Stimulated activated CD4-positive, alpha-beta T cell treated with anti-CD3 and anti-CD28 coated beads, Interleukin-12 subunit alpha, Interleukin-12 subunit beta, amount 100 ng/mL, for 24 hours (primary cell): ENCODE measurements around the gene INHBE.
"Not testable (repeated sequence)": the region's sequence is repeated elsewhere in the genome, so short reads cannot be mapped to it uniquely, and the experiment has no call there.

Experiments
- DNase-seq, 2 experiments: peaks; one replicate each; pipeline ENCODE4 v3.0.0-alpha.2; 2020; ENCODE audit warnings: low read depth in 2 of 2

Gene INHBE

DNA sequence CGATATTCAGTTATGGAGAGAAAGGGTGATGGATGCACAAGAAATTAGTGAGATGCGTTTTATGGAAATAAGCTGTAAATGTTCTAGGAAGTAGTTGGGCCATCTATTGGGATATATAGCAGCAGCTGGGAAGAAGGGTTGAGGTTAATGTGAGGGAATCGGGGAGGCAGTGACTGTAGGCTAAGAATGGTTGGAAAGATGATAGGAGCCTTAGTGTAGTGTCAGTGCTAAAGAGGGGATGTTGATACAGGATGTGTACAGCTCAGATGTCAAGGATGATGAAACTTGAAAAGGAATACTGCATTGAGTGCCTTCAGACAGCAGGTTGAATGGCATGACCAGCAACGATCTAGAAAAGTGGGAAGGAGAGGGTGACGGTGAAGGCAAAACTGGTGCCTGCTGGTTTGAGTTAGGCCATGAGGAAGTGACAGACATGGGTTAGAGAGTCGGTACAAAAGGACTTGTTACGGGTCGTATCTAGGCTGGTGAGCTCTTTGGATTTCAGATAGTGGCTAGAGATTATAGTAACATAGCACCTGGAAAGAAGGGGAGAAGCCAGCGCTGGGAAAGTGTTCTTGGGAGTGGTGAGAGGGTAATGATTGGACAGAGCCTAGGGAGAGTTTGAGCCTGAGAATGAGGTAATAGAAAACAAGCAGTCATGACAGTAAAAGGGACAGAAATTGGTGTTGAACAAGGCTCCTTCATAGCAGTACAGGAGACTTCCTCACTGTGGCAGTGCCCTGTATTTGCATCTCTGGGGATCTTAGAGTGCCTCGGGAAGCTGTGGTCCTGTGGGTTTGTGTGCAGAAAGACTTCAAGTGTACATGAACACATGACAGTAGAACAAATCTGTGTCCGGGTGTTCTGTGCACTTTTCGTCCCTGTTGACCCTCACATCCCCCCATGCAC, 42.4 kb downstream of the INHBE start:
- no peak for DNase-seq

- no peak for DNase-seq
Measured at GRCh38 chr12:57498132-57498502, 43.0 kb downstream of the INHBE start.

DNA sequence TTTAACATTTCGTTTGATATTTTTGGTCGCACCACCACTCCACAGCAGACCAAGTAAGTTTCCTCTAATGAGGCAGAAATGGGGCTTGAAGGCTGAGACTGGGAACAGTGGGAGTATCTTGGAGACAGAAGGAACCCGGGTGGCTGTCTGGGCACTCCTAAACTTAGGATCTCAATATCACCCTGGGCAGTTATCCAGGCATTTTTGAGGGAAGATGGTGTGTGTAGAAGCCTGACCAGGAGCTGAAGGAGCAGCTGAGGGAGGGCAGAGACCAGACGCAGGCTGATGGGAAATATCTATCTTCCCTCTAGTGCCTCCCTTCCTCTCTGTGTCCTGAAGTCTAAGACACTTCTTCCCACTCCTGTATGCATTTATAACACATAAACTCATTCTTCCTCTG, 43.5 kb downstream of the INHBE start:
- no peak for DNase-seq

DNA sequence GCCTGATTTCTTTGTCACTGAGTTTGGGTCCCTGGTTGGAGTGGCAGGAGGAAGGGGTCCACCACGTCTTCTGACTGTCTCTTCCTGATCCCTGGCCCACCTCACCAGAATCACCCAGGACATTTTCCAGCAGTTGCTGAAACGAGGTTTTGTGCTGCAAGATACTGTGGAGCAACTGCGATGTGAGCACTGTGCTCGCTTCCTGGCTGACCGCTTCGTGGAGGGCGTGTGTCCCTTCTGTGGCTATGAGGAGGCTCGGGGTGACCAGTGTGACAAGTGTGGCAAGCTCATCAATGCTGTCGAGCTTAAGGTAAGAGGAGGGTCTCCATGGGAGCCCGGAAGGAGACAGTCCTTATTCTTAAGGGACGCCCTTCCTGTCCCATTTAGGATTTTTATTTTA, 45.1 kb downstream of the INHBE start:
- no peak for DNase-seq

DNA sequence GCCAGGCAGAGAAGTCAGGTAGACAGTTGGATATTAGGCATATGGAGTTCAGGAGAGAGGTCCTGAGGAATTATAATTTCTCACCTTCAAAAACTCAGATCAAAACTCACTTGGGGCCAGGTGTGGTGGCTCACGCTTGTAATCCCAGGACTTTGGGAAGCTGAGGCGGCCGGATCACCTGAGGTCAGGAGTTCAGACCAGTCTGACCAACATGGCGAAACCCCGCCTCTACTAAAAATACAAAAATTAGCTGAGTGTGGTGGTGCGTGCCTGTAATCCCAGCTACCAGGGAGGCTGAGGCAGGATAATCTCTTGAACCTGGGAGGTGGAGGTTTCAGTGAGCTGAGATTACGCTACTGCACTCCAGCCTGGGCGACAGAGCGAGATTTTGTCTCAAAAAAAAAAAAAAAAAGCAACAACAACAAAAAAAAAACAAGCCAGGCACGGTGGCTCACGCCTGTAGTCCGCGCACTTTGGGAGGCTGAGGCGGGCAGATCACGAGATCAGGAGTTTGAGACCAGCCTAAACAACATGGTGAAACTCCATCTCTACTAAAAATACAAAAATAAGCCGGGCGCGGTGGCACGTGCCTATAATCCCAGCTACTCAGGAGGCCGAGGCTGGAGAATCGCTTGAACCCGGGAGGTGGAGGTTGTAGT, 47.3 kb downstream of the INHBE start:
- not testable (repeated sequence) for DNase-seq

DNA sequence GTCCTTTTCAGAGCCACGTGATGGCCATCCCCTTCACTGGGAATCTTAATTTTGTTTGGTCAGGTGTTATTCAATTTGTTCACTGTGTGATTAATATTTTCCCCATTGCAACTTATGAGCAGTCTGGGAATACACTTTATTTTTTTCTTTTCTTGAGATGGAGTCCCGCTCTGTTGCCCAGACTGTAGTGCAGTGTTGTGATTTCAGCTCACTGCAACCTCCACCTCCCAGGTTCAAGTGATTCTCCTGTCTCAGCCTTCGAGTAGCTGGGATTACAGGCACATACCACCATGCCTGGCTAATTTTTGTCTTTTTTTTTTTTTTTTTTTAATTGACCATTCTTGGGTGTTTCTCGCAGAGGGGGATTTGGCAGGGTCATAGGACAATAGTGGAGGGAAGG, 51.4 kb downstream of the INHBE start:
- DNase-seq = not testable (repeated sequence)
